GM12874 (cell line): Measurements from ENCODE around the gene SP7.

ENCODE experiments used
- TF ChIP-seq, protein P1 (sequence below): IDR thresholded peaks from 2 replicates; pipeline ENCODE4 v1.5.1; 2011; ENCODE audit warnings: low read depth, mild to moderate bottlenecking, control low read depth, low read length, moderate library complexity; ENCODE audit not compliant: insufficient read depth

Gene SP7

DNA sequence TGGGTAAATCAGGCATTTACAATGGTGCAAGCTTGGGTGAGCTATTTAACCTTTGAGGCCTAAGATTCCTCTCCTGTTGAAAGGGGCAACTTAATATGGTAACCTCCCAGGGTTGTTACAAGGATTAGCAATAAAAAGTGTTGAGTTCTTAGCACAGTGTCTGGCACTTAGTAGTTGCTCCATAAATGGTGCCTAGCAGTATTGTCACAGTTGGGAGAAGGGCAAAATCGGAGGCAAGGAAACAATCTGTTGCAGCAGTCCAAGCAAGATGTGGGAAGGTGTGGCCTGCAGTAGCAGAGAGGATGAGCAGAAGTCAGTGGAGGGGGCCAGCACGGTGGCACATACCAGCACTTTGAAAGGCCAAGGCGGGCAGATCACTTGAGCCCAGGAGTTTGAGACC lies 7.3 kb upstream of the SP7 start:
- TF ChIP-seq, protein P1, sequence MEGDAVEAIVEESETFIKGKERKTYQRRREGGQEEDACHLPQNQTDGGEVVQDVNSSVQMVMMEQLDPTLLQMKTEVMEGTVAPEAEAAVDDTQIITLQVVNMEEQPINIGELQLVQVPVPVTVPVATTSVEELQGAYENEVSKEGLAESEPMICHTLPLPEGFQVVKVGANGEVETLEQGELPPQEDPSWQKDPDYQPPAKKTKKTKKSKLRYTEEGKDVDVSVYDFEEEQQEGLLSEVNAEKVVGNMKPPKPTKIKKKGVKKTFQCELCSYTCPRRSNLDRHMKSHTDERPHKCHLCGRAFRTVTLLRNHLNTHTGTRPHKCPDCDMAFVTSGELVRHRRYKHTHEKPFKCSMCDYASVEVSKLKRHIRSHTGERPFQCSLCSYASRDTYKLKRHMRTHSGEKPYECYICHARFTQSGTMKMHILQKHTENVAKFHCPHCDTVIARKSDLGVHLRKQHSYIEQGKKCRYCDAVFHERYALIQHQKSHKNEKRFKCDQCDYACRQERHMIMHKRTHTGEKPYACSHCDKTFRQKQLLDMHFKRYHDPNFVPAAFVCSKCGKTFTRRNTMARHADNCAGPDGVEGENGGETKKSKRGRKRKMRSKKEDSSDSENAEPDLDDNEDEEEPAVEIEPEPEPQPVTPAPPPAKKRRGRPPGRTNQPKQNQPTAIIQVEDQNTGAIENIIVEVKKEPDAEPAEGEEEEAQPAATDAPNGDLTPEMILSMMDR: no peak

DNA sequence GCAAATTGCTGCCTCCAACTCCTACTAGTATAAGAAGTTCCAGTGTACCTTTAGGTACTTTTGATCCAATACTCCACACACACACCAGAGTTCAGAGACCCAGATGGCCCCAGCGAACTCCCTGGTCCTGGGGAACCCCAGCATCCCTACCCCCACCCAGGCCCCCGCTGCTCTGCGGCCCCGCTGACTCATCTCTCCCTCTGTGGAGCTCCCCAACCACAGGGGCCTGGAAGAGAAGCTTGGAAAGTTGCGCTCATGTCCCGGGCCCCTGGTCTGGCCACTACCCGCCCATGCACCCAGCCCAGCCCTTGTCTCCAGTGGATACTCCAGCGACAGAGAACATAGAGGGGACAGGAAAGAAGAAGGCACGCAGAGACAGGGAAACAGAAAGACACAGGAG lies 4.2 kb upstream of the SP7 start:
- TF ChIP-seq, protein P1: no peak

DNA sequence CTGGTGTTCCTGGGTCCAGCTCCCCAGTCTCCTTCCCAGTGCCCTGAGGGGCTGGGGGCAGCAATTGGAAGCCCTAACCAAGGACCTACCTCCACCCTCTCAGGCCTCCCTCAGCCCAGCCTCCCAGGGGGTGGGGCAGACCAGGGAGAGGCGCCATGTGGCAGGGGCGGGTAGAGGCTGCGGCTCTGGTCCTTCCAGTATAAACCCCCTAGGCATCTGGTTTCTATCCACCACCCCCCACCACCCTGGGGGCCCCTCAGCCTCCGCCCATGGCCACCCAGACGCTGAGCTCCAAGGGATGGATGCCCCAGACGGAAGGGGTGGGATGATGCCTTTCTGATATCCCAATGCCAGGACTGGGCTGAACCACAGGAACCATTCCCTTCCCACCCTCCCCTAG lies 2.8 kb upstream of the SP7 start:
- TF ChIP-seq, protein P1: no peak

DNA sequence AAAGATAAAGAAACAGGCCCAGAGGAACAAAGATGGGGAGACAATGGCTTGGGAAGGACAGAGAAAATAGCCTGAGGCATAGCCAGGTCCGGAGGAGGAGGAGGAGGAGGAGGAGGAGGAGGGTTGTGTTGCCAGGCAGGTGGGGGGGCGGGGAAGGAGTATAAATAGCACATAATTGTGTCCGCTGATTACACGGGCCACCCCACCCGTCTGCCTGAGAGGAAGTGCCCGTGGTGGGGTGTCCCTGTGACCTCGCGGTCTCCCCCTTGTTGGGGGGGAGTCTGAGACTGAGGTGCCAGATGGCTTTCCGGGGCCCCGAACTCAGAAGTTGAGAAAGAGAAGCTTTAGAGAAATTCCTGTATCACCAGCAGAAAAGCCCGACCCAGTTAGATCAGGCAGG lies 1.9 kb upstream of the SP7 start:
- TF ChIP-seq, protein P1: no peak

DNA sequence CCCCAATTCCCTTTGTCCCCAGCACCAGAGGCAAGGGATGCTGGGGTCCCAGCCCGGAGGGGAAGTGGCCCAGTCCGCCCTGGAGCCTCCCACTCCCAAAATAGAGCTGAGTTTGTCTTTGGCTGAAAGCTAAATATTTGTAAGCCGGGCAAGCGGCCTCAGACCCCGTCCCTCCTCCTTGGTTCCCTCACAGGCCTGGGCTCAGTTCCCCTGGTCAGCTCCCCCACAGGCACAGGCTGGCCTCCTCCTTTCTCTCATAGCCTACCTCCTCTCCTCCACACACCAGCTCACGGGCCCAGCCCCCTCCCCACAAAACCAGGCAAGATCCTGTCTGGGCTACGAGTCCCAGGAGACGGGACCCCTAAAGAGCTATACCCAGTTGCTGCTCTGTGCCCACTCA lies 1.3 kb downstream of the SP7 start:
- TF ChIP-seq, protein P1: no peak

DNA sequence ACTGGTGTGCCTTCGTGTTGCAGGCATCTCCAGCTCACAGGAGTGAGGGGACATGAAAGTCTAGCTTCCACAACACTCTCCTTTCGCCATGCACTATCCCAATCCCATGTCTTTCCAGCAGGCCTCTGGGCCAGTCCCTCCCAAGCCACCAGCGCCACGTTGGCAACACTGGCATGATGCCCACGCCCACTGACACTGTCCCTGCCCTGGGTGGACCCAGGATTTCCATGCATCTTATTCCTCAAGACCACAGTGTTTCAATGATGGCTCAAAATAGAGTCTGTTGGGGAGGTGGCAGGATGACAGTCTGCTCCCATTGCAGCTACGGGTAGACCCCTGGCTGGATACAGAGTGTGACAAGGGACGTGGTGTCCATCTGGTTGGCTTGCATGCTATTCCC lies 2.3 kb downstream of the SP7 start:
- TF ChIP-seq, protein P1: no peak

DNA sequence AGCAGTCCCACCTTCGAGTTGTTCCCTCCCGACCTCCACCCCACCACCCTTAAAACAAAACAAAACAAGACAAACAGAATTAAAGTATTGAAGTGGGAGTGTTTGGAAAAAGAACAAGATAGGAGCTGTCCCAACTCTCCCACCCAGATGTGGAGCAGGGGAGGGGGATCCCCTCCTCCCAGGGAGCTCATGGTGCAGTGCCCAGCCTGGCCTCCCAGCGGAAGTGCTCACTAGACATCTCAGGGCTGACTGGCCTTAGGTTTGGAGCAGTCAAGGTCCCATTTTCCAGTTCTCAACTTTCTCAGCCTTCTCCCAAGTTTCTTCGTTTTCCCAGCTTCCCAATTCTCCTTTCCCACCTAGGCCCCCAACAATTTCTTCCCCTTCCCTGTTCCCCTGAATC lies 2.9 kb downstream of the SP7 start:
- TF ChIP-seq, protein P1: no peak

DNA sequence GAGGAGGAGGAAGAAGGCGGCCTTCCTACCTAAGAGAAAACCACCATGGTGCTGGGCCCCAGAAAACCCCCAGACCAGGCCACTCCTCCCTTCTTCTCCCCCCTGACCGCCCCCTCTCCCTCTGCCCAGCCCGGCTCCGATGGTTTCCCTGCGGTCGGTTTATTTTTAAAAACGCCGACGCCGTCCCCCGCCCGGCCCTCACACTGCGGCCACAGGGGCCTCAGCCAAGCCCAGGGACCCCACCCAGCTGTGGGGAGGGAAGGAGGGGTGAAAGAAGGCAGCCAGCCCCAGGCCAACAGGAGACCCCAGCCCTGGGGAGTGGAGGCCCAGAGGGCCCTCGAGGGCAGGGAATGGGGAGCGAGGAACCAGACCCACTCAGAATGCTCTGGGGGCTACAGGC lies 3.4 kb downstream of the SP7 start:
- TF ChIP-seq, protein P1: no peak
